GM18520 (cell line): ENCODE data around the gene RDH13.
"Not testable (repeated sequence)": the region's sequence is repeated elsewhere in the genome, so short reads cannot be mapped to it uniquely, and the experiment has no call there.

ENCODE experiments used
- ATAC-seq: cut with Tn5 transposase; IDR thresholded peaks from one replicate; pipeline ENCODE4 v1.9.1; 2021; ENCODE audit not compliant: unreplicated experiment

Gene RDH13

GRCh38 chr19:55077106-55077505 lies 14.2 kb upstream of the RDH13 start:
- ATAC-seq = no peak

- ATAC-seq = no peak
Measured at GRCh38 chr19:55076321-55076720, 13.4 kb upstream of the RDH13 start.

GRCh38 chr19:55075371-55075998 lies 12.5 kb upstream of the RDH13 start, which contains the start of gene EPS8L1:
Gene EPS8L1 (plus strand): TSS chr19:55075869. CDS start chr19:55076445, 576 bp downstream.
- ATAC-seq = no peak

- ATAC-seq = no peak
Measured at GRCh38 chr19:55071913-55072312, 9.0 kb upstream of the RDH13 start.

GRCh38 chr19:55071129-55071502 lies 8.2 kb upstream of the RDH13 start:
- ATAC-seq = no peak

- ATAC-seq = no peak
Measured at GRCh38 chr19:55070466-55071128, 7.6 kb upstream of the RDH13 start.

GRCh38 chr19:55069865-55070197 lies 6.9 kb upstream of the RDH13 start:
- ATAC-seq = no peak

GRCh38 chr19:55068950-55069864 lies 6.3 kb upstream of the RDH13 start:
- ATAC-seq = no peak

GRCh38 chr19:55067869-55068268 lies 4.9 kb upstream of the RDH13 start:
- ATAC-seq = no peak

- no peak for ATAC-seq
Measured at GRCh38 chr19:55066107-55066709, 3.3 kb upstream of the RDH13 start.

- not testable (repeated sequence) for ATAC-seq
Measured at GRCh38 chr19:55065516-55065915, 2.6 kb upstream of the RDH13 start.

GRCh38 chr19:55063492-55063843 lies 520 bp upstream of the RDH13 start:
- ATAC-seq = no peak

GRCh38 chr19:55060287-55060686 lies 2.7 kb downstream of the RDH13 start:
- not testable (repeated sequence) for ATAC-seq

GRCh38 chr19:55058781-55059610 lies 4.0 kb downstream of the RDH13 start:
- no peak for ATAC-seq

GRCh38 chr19:55056827-55057226 lies 6.1 kb downstream of the RDH13 start:
- no peak for ATAC-seq

- no peak for ATAC-seq
Measured at GRCh38 chr19:55053735-55054134, 9.2 kb downstream of the RDH13 start.

- ATAC-seq = no peak
Measured at GRCh38 chr19:55050749-55051532, 12.0 kb downstream of the RDH13 start.

GRCh38 chr19:55048446-55048845 lies 14.5 kb downstream of the RDH13 start:
- ATAC-seq = no peak

- no peak for ATAC-seq
Measured at GRCh38 chr19:55047951-55048350, 15.0 kb downstream of the RDH13 start.
